SU-DHL-6 (cell line): Measurements from ENCODE around the gene GPT2.

ENCODE experiments used
- H2AFZ ChIP-seq: fragments of 200-600 bp; sonication (generic); 2 replicates; pipeline ENCODE4 v1.6.1; 2014; ENCODE audit warnings: low read depth, mild to moderate bottlenecking, moderate library complexity, mixed read lengths, antibody characterized with exemption, low read length; ENCODE audit not compliant: severe bottlenecking
- H3F3A ChIP-seq: fragments of 200-600 bp; shearing (Covaris generic); 2 replicates; pipeline ENCODE4 v1.6.0; 2016; ENCODE audit warnings: antibody characterized with exemption, mild to moderate bottlenecking; ENCODE audit not compliant: insufficient read depth
- H3K27ac ChIP-seq: fragments of 200-600 bp; sonication (generic); 2 replicates; pipeline ENCODE4 v1.5.1; 2016; ENCODE audit warnings: low read depth, mild to moderate bottlenecking, low read length, moderate library complexity, mixed read lengths
- H3K27me3 ChIP-seq: fragments of 200-600 bp; sonication (generic), shearing (Covaris generic); 2 replicates; pipeline ENCODE4 v1.6.0; 2014; ENCODE audit warnings: mild to moderate bottlenecking, low read length
- H3K36me3 ChIP-seq: fragments of 200-600 bp; sonication (generic); 2 replicates; pipeline ENCODE4 v1.6.1; 2014; ENCODE audit warnings: mild to moderate bottlenecking, low read length, mixed read lengths
- H3K4me2 ChIP-seq: fragments of 300-600, 200-600 bp; shearing (Covaris generic), sonication (generic); 2 replicates; pipeline ENCODE4 v1.6.0; 2014; ENCODE audit warnings: low read length, low read depth, mild to moderate bottlenecking; ENCODE audit not compliant: poor library complexity, severe bottlenecking
- H3K4me3 ChIP-seq: fragments of 200-600 bp; sonication (generic); 2 replicates; pipeline ENCODE4 v1.5.1; 2014; ENCODE audit warnings: antibody characterized with exemption, low read length, mild to moderate bottlenecking, mixed read lengths; ENCODE audit not compliant: insufficient read depth, poor library complexity, severe bottlenecking
- H3K79me2 ChIP-seq: fragments of 200-600 bp; sonication (generic); 2 replicates; pipeline ENCODE4 v1.6.1; 2014; ENCODE audit warnings: mild to moderate bottlenecking, low read length, moderate library complexity; ENCODE audit not compliant: insufficient read depth
- H3K9ac ChIP-seq: fragments of 200-600 bp; sonication (generic); 2 replicates; pipeline ENCODE4 v1.7.0; 2014; ENCODE audit warnings: mild to moderate bottlenecking, low read length
- H3K9me2 ChIP-seq: fragments of 200-600 bp; sonication (generic); replicated peaks from 2 replicates; pipeline ENCODE4 v1.6.1; 2014; ENCODE audit warnings: low read length; ENCODE audit not compliant: insufficient read depth
- H3K9me3 ChIP-seq: fragments of 200-600 bp; sonication (generic); 2 replicates; pipeline ENCODE4 v1.6.1; 2014; ENCODE audit warnings: low read length, mixed read lengths; ENCODE audit not compliant: insufficient read depth
- H4K20me1 ChIP-seq: fragments of 200-600 bp; sonication (generic); 2 replicates; pipeline ENCODE4 v1.6.1; 2014; ENCODE audit warnings: low read depth, mild to moderate bottlenecking, antibody characterized with exemption, low read length, moderate library complexity, mixed read lengths
- EZH2phosphoT487 ChIP-seq: fragments of 200-600 bp; sonication (generic), shearing (Covaris generic); conservative IDR thresholded peaks from 2 replicates; pipeline ENCODE4 v1.6.1; 2018; ENCODE audit warnings: mild to moderate bottlenecking, antibody characterized with exemption, low read length, moderate library complexity, mixed read lengths
- TF ChIP-seq, protein P1 (sequence below): fragments of 200-600 bp; sonication (generic); IDR thresholded peaks from one replicate; pipeline ENCODE4 v1.5.1; 2017; ENCODE audit warnings: antibody characterized with exemption, mild to moderate bottlenecking, low read length, moderate library complexity; ENCODE audit not compliant: insufficient read depth, poor library complexity, severe bottlenecking

The GPT2 gene

GRCh38 chr16:46842192-46842895 is 41.8 kb upstream of the GPT2 start:
- no peaks in the 10 kb centered on the region for H3F3A ChIP-seq
- no peaks in the 10 kb centered on the region for H3K36me3 ChIP-seq
- H2AFZ ChIP-seq = no peak overlapping the region
- no peaks in the 10 kb centered on the region for H3K9me2 ChIP-seq
- no peak overlapping the region for H3K27ac ChIP-seq
- no peaks in the 10 kb centered on the region for H3K9me3 ChIP-seq
- TF ChIP-seq EZH2phosphoT487 = no peak
- TF ChIP-seq, protein P1, sequence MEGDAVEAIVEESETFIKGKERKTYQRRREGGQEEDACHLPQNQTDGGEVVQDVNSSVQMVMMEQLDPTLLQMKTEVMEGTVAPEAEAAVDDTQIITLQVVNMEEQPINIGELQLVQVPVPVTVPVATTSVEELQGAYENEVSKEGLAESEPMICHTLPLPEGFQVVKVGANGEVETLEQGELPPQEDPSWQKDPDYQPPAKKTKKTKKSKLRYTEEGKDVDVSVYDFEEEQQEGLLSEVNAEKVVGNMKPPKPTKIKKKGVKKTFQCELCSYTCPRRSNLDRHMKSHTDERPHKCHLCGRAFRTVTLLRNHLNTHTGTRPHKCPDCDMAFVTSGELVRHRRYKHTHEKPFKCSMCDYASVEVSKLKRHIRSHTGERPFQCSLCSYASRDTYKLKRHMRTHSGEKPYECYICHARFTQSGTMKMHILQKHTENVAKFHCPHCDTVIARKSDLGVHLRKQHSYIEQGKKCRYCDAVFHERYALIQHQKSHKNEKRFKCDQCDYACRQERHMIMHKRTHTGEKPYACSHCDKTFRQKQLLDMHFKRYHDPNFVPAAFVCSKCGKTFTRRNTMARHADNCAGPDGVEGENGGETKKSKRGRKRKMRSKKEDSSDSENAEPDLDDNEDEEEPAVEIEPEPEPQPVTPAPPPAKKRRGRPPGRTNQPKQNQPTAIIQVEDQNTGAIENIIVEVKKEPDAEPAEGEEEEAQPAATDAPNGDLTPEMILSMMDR = no peak
- no peak overlapping the region for H3K9ac ChIP-seq
- H3K27me3 ChIP-seq = no peaks in the 10 kb centered on the region
- H3K79me2 ChIP-seq = no peaks in the 10 kb centered on the region
- no peaks in the 10 kb centered on the region for H4K20me1 ChIP-seq
- H3K4me3 ChIP-seq = no peak overlapping the region
- H3K4me2 ChIP-seq = no peak overlapping the region

DNA sequence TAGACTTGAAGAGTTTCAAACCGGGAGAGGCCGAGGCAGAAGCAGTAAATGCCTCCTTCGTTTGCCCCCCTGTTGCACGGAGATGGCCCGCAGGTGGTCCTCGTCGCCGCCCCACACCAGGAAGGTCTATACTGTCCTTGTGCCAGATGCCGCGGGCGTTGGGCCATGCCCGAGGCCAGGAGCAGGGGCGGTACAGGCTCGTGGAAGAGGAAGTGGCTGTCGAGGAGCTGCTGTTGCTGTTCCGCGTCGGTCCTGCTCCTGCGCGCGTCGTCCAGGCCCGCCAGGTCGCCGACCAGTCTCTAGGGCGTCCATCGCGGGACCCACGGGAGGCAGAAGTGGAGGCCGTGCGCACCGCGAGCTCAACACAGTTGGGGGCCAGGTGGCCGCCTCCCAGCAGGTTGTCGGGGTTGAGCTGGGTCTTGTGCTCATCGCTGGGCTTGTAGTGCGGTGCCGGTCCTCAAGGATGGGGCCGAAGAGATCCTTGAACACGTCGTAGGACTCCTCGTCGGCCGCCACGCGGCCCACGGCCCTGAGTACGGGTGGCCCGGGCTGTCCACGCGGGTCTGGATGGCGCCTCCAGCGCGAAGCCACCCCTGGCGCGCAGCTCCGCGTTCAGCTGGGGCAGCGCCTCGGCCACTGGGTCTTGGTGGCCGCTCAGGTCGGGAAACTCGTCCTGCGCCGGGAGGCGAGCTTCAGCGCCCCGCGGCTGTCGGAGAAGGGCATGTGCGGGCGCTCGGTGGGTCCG is 40.1 kb upstream of the GPT2 start:
- H3K27me3 ChIP-seq = no peaks in the 10 kb centered on the region
- no peaks in the 10 kb centered on the region for H3K36me3 ChIP-seq
- no peaks in the 10 kb centered on the region for H3K9me2 ChIP-seq
- H3K9ac ChIP-seq = no peak overlapping the region
- no peaks in the 10 kb centered on the region for H3K9me3 ChIP-seq
- no peaks in the 10 kb centered on the region for H3F3A ChIP-seq
- H3K27ac ChIP-seq = no peak overlapping the region
- H3K79me2 ChIP-seq = no peaks in the 10 kb centered on the region
- no peak for TF ChIP-seq EZH2phosphoT487
- TF ChIP-seq, protein P1 = no peak
- H3K4me3 ChIP-seq = no peak overlapping the region
- no peak overlapping the region for H3K4me2 ChIP-seq
- no peaks in the 10 kb centered on the region for H4K20me1 ChIP-seq
- H2AFZ ChIP-seq = no peak overlapping the region

- no peak overlapping the region for H3K4me2 ChIP-seq
- TF ChIP-seq EZH2phosphoT487 = no peak
- TF ChIP-seq, protein P1 = no peak
- no peaks in the 10 kb centered on the region for H4K20me1 ChIP-seq
- no peaks in the 10 kb centered on the region for H3K79me2 ChIP-seq
- no peaks in the 10 kb centered on the region for H3K9me2 ChIP-seq
- H2AFZ ChIP-seq = no peak overlapping the region
- no peaks in the 10 kb centered on the region for H3K9me3 ChIP-seq
- H3K4me3 ChIP-seq = no peak overlapping the region
- H3K27ac ChIP-seq = no peak overlapping the region
- H3K27me3 ChIP-seq = no peaks in the 10 kb centered on the region
- H3K36me3 ChIP-seq = no peaks in the 10 kb centered on the region
- no peaks in the 10 kb centered on the region for H3F3A ChIP-seq
- no peak overlapping the region for H3K9ac ChIP-seq
Observed at GRCh38 chr16:46844771-46845170, 39.4 kb upstream of the GPT2 start.
